OCI-LY1 (cell line): ENCODE data around the gene DIAPH1.

Source experiments
- H2AFZ ChIP-seq: fragments of 200-600 bp; sonication (generic), shearing (Covaris generic); 2 replicates; pipeline ENCODE4 v1.6.0; 2014; ENCODE audit warnings: antibody characterized with exemption, mild to moderate bottlenecking, low read length
- H3F3A ChIP-seq: fragments of 200-600 bp; sonication (generic), shearing (Covaris generic); 2 replicates; pipeline ENCODE4 v1.6.0; 2014; ENCODE audit warnings: mild to moderate bottlenecking, antibody characterized with exemption, low read length, moderate library complexity; ENCODE audit not compliant: insufficient read depth
- H3K27ac ChIP-seq: fragments of 200-600 bp; sonication (generic); 2 replicates; pipeline ENCODE4 v1.5.1; 2014; ENCODE audit warnings: low read length, mixed run types, mild to moderate bottlenecking, low read depth; ENCODE audit not compliant: poor library complexity, severe bottlenecking
- H3K27me3 ChIP-seq: fragments of 200-600 bp; sonication (generic); 2 replicates; pipeline ENCODE4 v1.6.0; 2014; ENCODE audit warnings: antibody characterized with exemption, mild to moderate bottlenecking, low read length, moderate library complexity; ENCODE audit not compliant: insufficient read depth
- H3K36me3 ChIP-seq: fragments of 200-600 bp; sonication (generic); 2 replicates; pipeline ENCODE4 v1.6.1; 2014; ENCODE audit warnings: mild to moderate bottlenecking, antibody characterized with exemption, low read length, moderate library complexity, mixed read lengths; ENCODE audit not compliant: insufficient read depth
- H3K4me1 ChIP-seq: fragments of 200-600 bp; sonication (generic); 2 replicates; pipeline ENCODE4 v1.5.1; 2014; ENCODE audit warnings: mild to moderate bottlenecking, low read length, moderate library complexity; ENCODE audit not compliant: insufficient read depth, severe bottlenecking
- H3K4me2 ChIP-seq: fragments of 200-600 bp; sonication (generic), shearing (Covaris generic); 2 replicates; pipeline ENCODE4 v1.6.1; 2014; ENCODE audit warnings: low read length
- H3K4me3 ChIP-seq: fragments of 200-600 bp; sonication (generic); 2 replicates; pipeline ENCODE4 v1.5.1; 2014; ENCODE audit warnings: low read length, low read depth, mild to moderate bottlenecking, mixed read lengths; ENCODE audit not compliant: poor library complexity, severe bottlenecking
- H3K79me2 ChIP-seq: fragments of 200-600 bp; shearing (Covaris generic); 2 replicates; pipeline ENCODE4 v1.6.1; 2016; ENCODE audit warnings: mixed run types, low read length, mixed read lengths; ENCODE audit not compliant: insufficient read depth
- H3K9ac ChIP-seq: fragments of 200-600 bp; sonication (generic), shearing (Covaris generic); 2 replicates; pipeline ENCODE4 v1.6.1; 2014; ENCODE audit warnings: mild to moderate bottlenecking, low read length, mixed read lengths
- H3K9me2 ChIP-seq: fragments of 200-600 bp; sonication (generic), shearing (Covaris generic); 2 replicates; pipeline ENCODE4 v1.6.1; 2014; ENCODE audit warnings: low read depth, mild to moderate bottlenecking, low read length, mixed read lengths
- H3K9me3 ChIP-seq: fragments of 200-600 bp; shearing (Covaris generic); 2 replicates; pipeline ENCODE4 v1.6.1; 2014; ENCODE audit warnings: low read length, mixed read lengths
- H4K20me1 ChIP-seq: fragments of 200-600 bp; sonication (generic), shearing (Covaris generic); 2 replicates; pipeline ENCODE4 v1.6.0; 2016; ENCODE audit warnings: mild to moderate bottlenecking, low read length; ENCODE audit not compliant: insufficient read depth
- CTCF ChIP-seq: fragments of 200-600 bp; sonication (generic), shearing (Covaris generic); IDR thresholded peaks from 2 replicates; pipeline ENCODE4 v1.5.1; 2017; ENCODE audit warnings: mild to moderate bottlenecking, antibody characterized with exemption, low read length, moderate library complexity, mixed read lengths
- EZH2 ChIP-seq: fragments of 200-600 bp; sonication (generic), shearing (Covaris generic); IDR thresholded peaks from 2 replicates; pipeline ENCODE4 v1.8.0; 2017; ENCODE audit warnings: borderline replicate concordance, mixed run types, mild to moderate bottlenecking, antibody characterized with exemption, low read length, moderate library complexity, mixed read lengths

DIAPH1 gene

GRCh38 chr5:141504216-141504615 lies 114.6 kb downstream of the DIAPH1 start:
- Histone ChIP-seq H3K27ac (no peak overlapping the region), H3K36me3 (no peaks in the 10 kb centered on the region), H3K9me3 (no peaks in the 10 kb centered on the region), H3K9me2 (no peaks in the 10 kb centered on the region), H3K4me2 (no peak overlapping the region), H3F3A (no peaks in the 10 kb centered on the region), H3K9ac (no peak overlapping the region; the same call in 1 of the 2 replicates), H3K79me2 (no peaks in the 10 kb centered on the region), H2AFZ (no peak overlapping the region), H4K20me1 (no peaks in the 10 kb centered on the region), H3K4me1 (peaks cover 41% of the 10 kb centered on the region), H3K27me3 (no peaks in the 10 kb centered on the region), H3K4me3 (no peak overlapping the region)
- TF ChIP-seq CTCF (no peak), EZH2 (no peak)

GRCh38 chr5:141503681-141504080 lies 115.1 kb downstream of the DIAPH1 start:
- Histone ChIP-seq H3K27me3 (no peaks in the 10 kb centered on the region), H3K4me1 (peaks cover 36% of the 10 kb centered on the region), H3K79me2 (no peaks in the 10 kb centered on the region), H3K9me2 (no peaks in the 10 kb centered on the region), H3K36me3 (no peaks in the 10 kb centered on the region), H3K9ac (no peak overlapping the region; the same call in 1 of the 2 replicates), H4K20me1 (no peaks in the 10 kb centered on the region), H3K9me3 (no peaks in the 10 kb centered on the region), H3K27ac (no peak overlapping the region), H3F3A (no peaks in the 10 kb centered on the region), H3K4me2 (no peak overlapping the region), H3K4me3 (no peak overlapping the region), H2AFZ (no peak overlapping the region)
- TF ChIP-seq CTCF (no peak), EZH2 (no peak)

- H3K9me3 ChIP-seq: no peaks in the 10 kb centered on the region
- no peaks in the 10 kb centered on the region for H3K27me3 ChIP-seq
- no peaks in the 10 kb centered on the region for H3K36me3 ChIP-seq
- H3K4me1 ChIP-seq: peaks cover 17% of the 10 kb centered on the region
- H2AFZ ChIP-seq: no peak overlapping the region
- no peaks in the 10 kb centered on the region for H3F3A ChIP-seq
- H3K9ac ChIP-seq: no peak overlapping the region
- no peak overlapping the region for H3K4me2 ChIP-seq
- H4K20me1 ChIP-seq: no peaks in the 10 kb centered on the region
- no peak overlapping the region for H3K4me3 ChIP-seq
- H3K27ac ChIP-seq: no peak overlapping the region
- TF ChIP-seq EZH2: no peak
- no peak for TF ChIP-seq CTCF
- H3K9me2 ChIP-seq: no peaks in the 10 kb centered on the region
- no peaks in the 10 kb centered on the region for H3K79me2 ChIP-seq
These were observed 117.0 kb downstream of the DIAPH1 start for GRCh38 chr5:141501761-141502160.
